Germinal center (tissue), 1 donor: ENCODE data around the gene LENG9.

Experiments
- DNase-seq: peaks from one replicate; pipeline ENCODE4 v3.0.0; 2012; ENCODE audit warnings: mixed read lengths, low spot score

LENG9 gene

GRCh38 chr19:54439174-54439851 is 24.3 kb downstream of the LENG9 start:
- no peak for DNase-seq

GRCh38 chr19:54436628-54437252 is 26.8 kb downstream of the LENG9 start:
- DNase-seq = no peak

- no peak for DNase-seq
Observed at GRCh38 chr19:54436031-54436523, 27.5 kb downstream of the LENG9 start.

GRCh38 chr19:54435551-54436016 is 28.0 kb downstream of the LENG9 start:
- DNase-seq = no peak

GRCh38 chr19:54434873-54435214 is 28.7 kb downstream of the LENG9 start:
- no peak for DNase-seq

- DNase-seq = no peak
Observed at GRCh38 chr19:54434112-54434872, 29.3 kb downstream of the LENG9 start.

GRCh38 chr19:54433697-54434096 is 29.9 kb downstream of the LENG9 start:
- no peak for DNase-seq

- no peak for DNase-seq
Observed at GRCh38 chr19:54432144-54432738, 31.3 kb downstream of the LENG9 start.

- DNase-seq = no peak
Observed at GRCh38 chr19:54431255-54431838, 32.2 kb downstream of the LENG9 start.

- DNase-seq = peak; percentile 67
Observed at GRCh38 chr19:54430306-54431254, 33.0 kb downstream of the LENG9 start.

- no peak for DNase-seq
Observed at GRCh38 chr19:54429545-54430227, 33.9 kb downstream of the LENG9 start.

GRCh38 chr19:54429176-54429495 is 34.4 kb downstream of the LENG9 start:
- DNase-seq = no peak

GRCh38 chr19:54428323-54429175 is 35.0 kb downstream of the LENG9 start:
- DNase-seq = no peak

- no peak for DNase-seq
Observed at GRCh38 chr19:54427586-54427985, 36.0 kb downstream of the LENG9 start.

GRCh38 chr19:54426291-54426931 is 37.2 kb downstream of the LENG9 start:
- DNase-seq = no peak

GRCh38 chr19:54425382-54425723 is 38.2 kb downstream of the LENG9 start:
- DNase-seq = no peak

GRCh38 chr19:54424660-54425381 is 38.8 kb downstream of the LENG9 start:
- no peak for DNase-seq

GRCh38 chr19:54424201-54424600 is 39.4 kb downstream of the LENG9 start:
- DNase-seq = no peak

- DNase-seq = no peak
Observed at GRCh38 chr19:54422136-54422535, 41.4 kb downstream of the LENG9 start.
